ENCODE measurements around the gene C19orf47.

C19orf47 gene

GRCh38 chr19:40282209-40282580, 66.0 kb downstream of the C19orf47 start:
- no peak for DNase-seq (ENCODE audit: low read depth)

GRCh38 chr19:40281381-40282208, 66.6 kb downstream of the C19orf47 start:
- DNase-seq (ENCODE audit: low read depth), result no peak

- no peak for DNase-seq (ENCODE audit: low read depth)
These were observed 67.5 kb downstream of the C19orf47 start for GRCh38 chr19:40280608-40281221.

- no peak for DNase-seq (ENCODE audit: low read depth)
These were observed 68.2 kb downstream of the C19orf47 start for GRCh38 chr19:40279761-40280607.

- no peak for DNase-seq (ENCODE audit: low read depth)
These were observed 69.1 kb downstream of the C19orf47 start for GRCh38 chr19:40279120-40279551.

GRCh38 chr19:40278361-40279035, 69.7 kb downstream of the C19orf47 start:
- no peak for DNase-seq (ENCODE audit: low read depth)

- no peak for DNase-seq (ENCODE audit: low read depth)
These were observed 70.7 kb downstream of the C19orf47 start for GRCh38 chr19:40277356-40278059.

- DNase-seq (ENCODE audit: low read depth), result no peak
These were observed 73.3 kb downstream of the C19orf47 start for GRCh38 chr19:40274585-40275544.

GRCh38 chr19:40273469-40274360, 74.5 kb downstream of the C19orf47 start:
- no peak for DNase-seq (ENCODE audit: low read depth)

GRCh38 chr19:40272261-40272660, 75.9 kb downstream of the C19orf47 start:
- no peak for DNase-seq (ENCODE audit: low read depth)

GRCh38 chr19:40271706-40272105, 76.5 kb downstream of the C19orf47 start:
- no peak for DNase-seq (ENCODE audit: low read depth)

- DNase-seq (ENCODE audit: low read depth), result no peak
These were observed 77.7 kb downstream of the C19orf47 start for GRCh38 chr19:40270362-40271089.

Data from activated T-cell treated with anti-CD3 and anti-CD28 coated beads for 24 hours (primary cell).